Liver (tissue), 8 donors: ENCODE data around the gene RMP24.

ENCODE experiments used
- DNase-seq: peaks from one replicate; pipeline ENCODE4 v3.0.0-alpha.2; 2017; ENCODE audit warnings: low spot score
- H3K27ac ChIP-seq, 2 donors: one replicate each; pipeline ENCODE4 v1.7.0; 2013; ENCODE audit warnings: inconsistent platforms in 2 of 2, low read length in 2 of 2, control low read depth in 1 of 2, low read depth in 1 of 2, mild to moderate bottlenecking in 1 of 2
- H3K27me3 ChIP-seq, 4 donors: one replicate each; pipeline versions ENCODE4 v1.6.1 to v1.7.0; 2013; ENCODE audit warnings: low read length in 3 of 4, inconsistent platforms in 1 of 4, mild to moderate bottlenecking in 1 of 4, moderate library complexity in 1 of 4; ENCODE audit not compliant: control insufficient read depth in 4 of 4, insufficient read depth in 4 of 4
- H3K36me3 ChIP-seq, 4 donors: one replicate each; pipeline versions ENCODE4 v1.6.1 to v1.7.0; 2013; ENCODE audit warnings: low read length in 3 of 4, mild to moderate bottlenecking in 3 of 4, low read depth in 1 of 4, moderate library complexity in 1 of 4; ENCODE audit not compliant: control insufficient read depth in 4 of 4, insufficient read depth in 3 of 4
- H3K4me1 ChIP-seq, 4 donors: one replicate each; pipeline versions ENCODE4 v1.6.1 to v1.7.0; 2013; ENCODE audit warnings: low read length in 3 of 4, mild to moderate bottlenecking in 3 of 4, moderate library complexity in 1 of 4; ENCODE audit not compliant: control insufficient read depth in 4 of 4, insufficient read depth in 4 of 4
- H3K4me3 ChIP-seq, 3 donors: one replicate each; pipeline versions ENCODE4 v1.6.1 to v1.7.0; 2013; ENCODE audit warnings: low read length in 3 of 3, control low read depth in 1 of 3, low read depth in 1 of 3, mild to moderate bottlenecking in 1 of 3
- H3K9ac ChIP-seq, 2 donors: one replicate each; pipeline ENCODE4 v1.7.0; 2013; ENCODE audit warnings: low read length in 2 of 2, mild to moderate bottlenecking in 2 of 2, moderate library complexity in 2 of 2, control low read depth in 1 of 2, low read depth in 1 of 2
- H3K9me3 ChIP-seq, 4 donors: one replicate each; pipeline versions ENCODE4 v1.6.1 to v1.7.0; 2013; ENCODE audit warnings: low read length in 3 of 4; ENCODE audit not compliant: control insufficient read depth in 4 of 4
- EGR1 ChIP-seq, 2 donors: IDR thresholded peaks; 2 replicates each; pipeline ENCODE4 v1.6.1; 2016 to 2018; ENCODE audit warnings: antibody characterized with exemption in 2 of 2, low read depth in 2 of 2
- FOXA1 ChIP-seq: IDR thresholded peaks from 2 replicates; pipeline ENCODE4 v1.6.1; 2016; ENCODE audit warnings: antibody characterized with exemption
- FOXA2 ChIP-seq: IDR thresholded peaks from 2 replicates; pipeline ENCODE4 v1.6.1; 2016; ENCODE audit warnings: antibody characterized with exemption
- GABPA ChIP-seq, 2 donors: IDR thresholded peaks in 1 of 2; conservative IDR thresholded peaks in 1 of 2; 2 replicates each; pipeline ENCODE4 v1.6.1; 2016; ENCODE audit warnings: antibody characterized with exemption in 2 of 2, mild to moderate bottlenecking in 1 of 2, moderate library complexity in 1 of 2
- HNF4A ChIP-seq, 2 donors: conservative IDR thresholded peaks; 2 replicates each; pipeline ENCODE4 v1.6.1; 2016; ENCODE audit warnings: antibody characterized with exemption in 2 of 2, mild to moderate bottlenecking in 2 of 2
- HNF4G ChIP-seq: IDR thresholded peaks from 2 replicates; pipeline ENCODE4 v1.6.1; 2016; ENCODE audit warnings: antibody characterized with exemption
- JUND ChIP-seq, 2 donors: IDR thresholded peaks; 2 replicates each; pipeline ENCODE4 v1.6.1; 2016; ENCODE audit warnings: antibody characterized with exemption in 2 of 2
- NR2F2 ChIP-seq: IDR thresholded peaks from 2 replicates; pipeline ENCODE4 v1.6.1; 2016; ENCODE audit warnings: antibody characterized with exemption
- RAD21 ChIP-seq, 2 donors: IDR thresholded peaks; 2 replicates each; pipeline ENCODE4 v1.6.1; 2016; ENCODE audit warnings: antibody characterized with exemption in 2 of 2, mild to moderate bottlenecking in 2 of 2
- RXRA ChIP-seq, 2 donors: IDR thresholded peaks; 2 replicates each; pipeline ENCODE4 v1.6.1; 2017 to 2018; ENCODE audit warnings: antibody characterized with exemption in 2 of 2, mild to moderate bottlenecking in 1 of 2
- SP1 ChIP-seq: IDR thresholded peaks from 2 replicates; pipeline ENCODE4 v1.6.1; 2018; ENCODE audit warnings: antibody characterized with exemption, mild to moderate bottlenecking
- TAF1 ChIP-seq: conservative IDR thresholded peaks from 2 replicates; pipeline ENCODE4 v1.6.1; 2016; ENCODE audit warnings: antibody characterized with exemption, mild to moderate bottlenecking
- YY1 ChIP-seq: IDR thresholded peaks from 2 replicates; pipeline ENCODE4 v1.6.1; 2016; ENCODE audit warnings: antibody characterized with exemption, mild to moderate bottlenecking
- WGBS: extraction: QIAGEN DNeasy Blood & Tissue Kit; methylation state at CpG from one replicate; pipeline ENCODE4 v1.1.7; 2013; 5-methylcytosine and 5-hydroxymethylcytosine counted together
- TF ChIP-seq, protein P1 (sequence below): IDR thresholded peaks from 2 replicates; pipeline ENCODE4 v1.6.1; 2016; ENCODE audit warnings: antibody characterized with exemption
- TF ChIP-seq, protein P2 (sequence below): IDR thresholded peaks from 2 replicates; pipeline ENCODE4 v1.6.1; 2016; ENCODE audit warnings: antibody characterized with exemption
- TF ChIP-seq, protein P3 (sequence below): IDR thresholded peaks from 2 replicates; pipeline ENCODE4 v1.6.1; 2016; ENCODE audit warnings: antibody characterized with exemption
- TF ChIP-seq, protein P4 (sequence below): fragments of 150-350 bp; IDR thresholded peaks from 2 replicates; pipeline ENCODE4 v1.5.1; 2017; ENCODE audit warnings: improper control_type of control experiment, low read depth, low read length; ENCODE audit not compliant: missing input control
- donor health status: healthy.
- donor health status: healthy.
- donor health status: healthy.
- donor health status: healthy.
- donor health status: healthy.

Gene RMP24

DNA sequence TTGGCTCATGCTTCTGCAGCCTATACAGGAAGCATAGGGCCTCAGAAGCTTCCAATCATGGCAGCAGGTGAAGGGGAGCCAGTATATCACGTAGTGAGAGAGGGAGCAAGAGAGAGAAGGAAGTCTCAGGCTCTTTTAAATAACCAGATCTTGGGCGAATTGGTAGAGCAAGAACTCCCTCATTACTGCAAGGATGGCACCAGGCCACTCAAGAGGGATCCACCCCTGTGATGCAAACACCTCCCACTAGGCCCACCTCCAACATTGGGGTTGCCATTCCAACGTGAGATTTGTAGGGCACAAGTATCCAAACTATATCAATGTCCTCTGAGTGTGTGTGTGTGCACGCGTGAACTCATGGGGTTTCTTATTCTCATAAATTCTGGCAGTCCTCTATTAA, 37.6 kb upstream of the RMP24 start:
- WGBS = 79% methylated on average over 5 of the region's 5 CpGs
- Histone ChIP-seq H3K27ac (no peak overlapping the region), H3K4me3 (no peak overlapping the region), H3K27me3 (no peaks in the 10 kb centered on the region), H3K36me3 (no peaks in the 10 kb centered on the region), H3K9me3 (peaks cover 0 to 6% (median 0%) of the 10 kb centered on the region in 4 donors), H3K4me1 (no peaks in the 10 kb centered on the region), H3K9ac (no peak overlapping the region)
- DNase-seq = no peak
- no peak for TF ChIP-seq RXRA (IDR thresholded peaks at IDR 0.05)
- no peak for TF ChIP-seq RAD21 (IDR thresholded peaks at IDR 0.05)
- TF ChIP-seq GABPA (IDR thresholded peaks at IDR 0.05 in 1 of 2, conservative IDR thresholded peaks at IDR 0.05 in 1 of 2) = no peak
- no peak for TF ChIP-seq HNF4G
- TF ChIP-seq YY1 = no peak
- TF ChIP-seq EGR1 (IDR thresholded peaks at IDR 0.05; ENCODE audit: low read depth in 2 of 2) = no peak
- TF ChIP-seq FOXA1 = no peak
- TF ChIP-seq, protein P1, sequence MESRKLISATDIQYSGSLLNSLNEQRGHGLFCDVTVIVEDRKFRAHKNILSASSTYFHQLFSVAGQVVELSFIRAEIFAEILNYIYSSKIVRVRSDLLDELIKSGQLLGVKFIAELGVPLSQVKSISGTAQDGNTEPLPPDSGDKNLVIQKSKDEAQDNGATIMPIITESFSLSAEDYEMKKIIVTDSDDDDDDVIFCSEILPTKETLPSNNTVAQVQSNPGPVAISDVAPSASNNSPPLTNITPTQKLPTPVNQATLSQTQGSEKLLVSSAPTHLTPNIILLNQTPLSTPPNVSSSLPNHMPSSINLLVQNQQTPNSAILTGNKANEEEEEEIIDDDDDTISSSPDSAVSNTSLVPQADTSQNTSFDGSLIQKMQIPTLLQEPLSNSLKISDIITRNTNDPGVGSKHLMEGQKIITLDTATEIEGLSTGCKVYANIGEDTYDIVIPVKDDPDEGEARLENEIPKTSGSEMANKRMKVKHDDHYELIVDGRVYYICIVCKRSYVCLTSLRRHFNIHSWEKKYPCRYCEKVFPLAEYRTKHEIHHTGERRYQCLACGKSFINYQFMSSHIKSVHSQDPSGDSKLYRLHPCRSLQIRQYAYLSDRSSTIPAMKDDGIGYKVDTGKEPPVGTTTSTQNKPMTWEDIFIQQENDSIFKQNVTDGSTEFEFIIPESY = no peak
- TF ChIP-seq JUND (IDR thresholded peaks at IDR 0.05) = no peak
- no peak for TF ChIP-seq HNF4A (conservative IDR thresholded peaks at IDR 0.05)
- TF ChIP-seq, protein P2, sequence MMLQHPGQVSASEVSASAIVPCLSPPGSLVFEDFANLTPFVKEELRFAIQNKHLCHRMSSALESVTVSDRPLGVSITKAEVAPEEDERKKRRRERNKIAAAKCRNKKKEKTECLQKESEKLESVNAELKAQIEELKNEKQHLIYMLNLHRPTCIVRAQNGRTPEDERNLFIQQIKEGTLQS = no peak
- TF ChIP-seq, protein P3, sequence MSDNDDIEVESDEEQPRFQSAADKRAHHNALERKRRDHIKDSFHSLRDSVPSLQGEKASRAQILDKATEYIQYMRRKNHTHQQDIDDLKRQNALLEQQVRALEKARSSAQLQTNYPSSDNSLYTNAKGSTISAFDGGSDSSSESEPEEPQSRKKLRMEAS = no peak
- no peak for TF ChIP-seq SP1
- TF ChIP-seq TAF1 = no peak
- TF ChIP-seq, protein P4, sequence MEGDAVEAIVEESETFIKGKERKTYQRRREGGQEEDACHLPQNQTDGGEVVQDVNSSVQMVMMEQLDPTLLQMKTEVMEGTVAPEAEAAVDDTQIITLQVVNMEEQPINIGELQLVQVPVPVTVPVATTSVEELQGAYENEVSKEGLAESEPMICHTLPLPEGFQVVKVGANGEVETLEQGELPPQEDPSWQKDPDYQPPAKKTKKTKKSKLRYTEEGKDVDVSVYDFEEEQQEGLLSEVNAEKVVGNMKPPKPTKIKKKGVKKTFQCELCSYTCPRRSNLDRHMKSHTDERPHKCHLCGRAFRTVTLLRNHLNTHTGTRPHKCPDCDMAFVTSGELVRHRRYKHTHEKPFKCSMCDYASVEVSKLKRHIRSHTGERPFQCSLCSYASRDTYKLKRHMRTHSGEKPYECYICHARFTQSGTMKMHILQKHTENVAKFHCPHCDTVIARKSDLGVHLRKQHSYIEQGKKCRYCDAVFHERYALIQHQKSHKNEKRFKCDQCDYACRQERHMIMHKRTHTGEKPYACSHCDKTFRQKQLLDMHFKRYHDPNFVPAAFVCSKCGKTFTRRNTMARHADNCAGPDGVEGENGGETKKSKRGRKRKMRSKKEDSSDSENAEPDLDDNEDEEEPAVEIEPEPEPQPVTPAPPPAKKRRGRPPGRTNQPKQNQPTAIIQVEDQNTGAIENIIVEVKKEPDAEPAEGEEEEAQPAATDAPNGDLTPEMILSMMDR = no peak
- no peak for TF ChIP-seq NR2F2

DNA sequence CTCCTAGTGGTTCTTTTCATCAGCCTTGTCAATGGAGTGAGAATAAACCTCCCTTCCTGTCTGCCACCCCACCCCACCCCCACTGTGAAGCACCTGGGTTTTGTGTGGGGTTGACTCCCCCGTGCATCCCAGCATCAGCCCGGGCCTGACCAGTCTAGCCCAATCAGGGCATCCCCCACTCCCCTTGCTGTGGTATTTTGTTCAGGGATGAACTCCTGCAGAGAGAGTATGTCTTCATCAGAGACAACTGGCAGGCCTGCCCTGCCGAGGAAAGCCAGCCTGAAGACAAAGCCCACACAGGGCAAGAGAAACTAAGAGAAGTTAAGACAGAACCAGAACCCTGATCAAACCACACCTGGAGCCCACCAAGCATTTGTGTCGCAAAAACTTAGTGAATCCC, 36.7 kb upstream of the RMP24 start:
- 69% methylated on average over 4 of the region's 4 CpGs for WGBS
- Histone ChIP-seq H3K36me3 (no peaks in the 10 kb centered on the region), H3K27me3 (no peaks in the 10 kb centered on the region), H3K27ac (no peak overlapping the region), H3K4me3 (no peak overlapping the region), H3K4me1 (no peaks in the 10 kb centered on the region), H3K9ac (no peak overlapping the region), H3K9me3 (no peaks in the 10 kb centered on the region)
- DNase-seq = no peak
- TF ChIP-seq FOXA2 = no peak
- TF ChIP-seq JUND (IDR thresholded peaks at IDR 0.05) = no peak
- TF ChIP-seq SP1 = no peak
- TF ChIP-seq, protein P2 = no peak
- TF ChIP-seq, protein P3 = no peak
- TF ChIP-seq HNF4G = no peak
- no peak for TF ChIP-seq GABPA (IDR thresholded peaks at IDR 0.05 in 1 of 2, conservative IDR thresholded peaks at IDR 0.05 in 1 of 2)
- no peak for TF ChIP-seq TAF1
- TF ChIP-seq EGR1 (IDR thresholded peaks at IDR 0.05; ENCODE audit: low read depth in 2 of 2) = no peak
- TF ChIP-seq NR2F2 = no peak
